Measurements from ENCODE around the gene IL1F10. TPM values are rescaled to one million over a fixed set of nuclear protein-coding genes. Genes with fewer than 3 reads are reported as not detected.

Gene IL1F10
- total and polyA plus RNA-seq, 2 of the 8 experiments (the other 6 are each of a cell fraction or from before 2014, with no cell fraction given), result not detected

DNA sequence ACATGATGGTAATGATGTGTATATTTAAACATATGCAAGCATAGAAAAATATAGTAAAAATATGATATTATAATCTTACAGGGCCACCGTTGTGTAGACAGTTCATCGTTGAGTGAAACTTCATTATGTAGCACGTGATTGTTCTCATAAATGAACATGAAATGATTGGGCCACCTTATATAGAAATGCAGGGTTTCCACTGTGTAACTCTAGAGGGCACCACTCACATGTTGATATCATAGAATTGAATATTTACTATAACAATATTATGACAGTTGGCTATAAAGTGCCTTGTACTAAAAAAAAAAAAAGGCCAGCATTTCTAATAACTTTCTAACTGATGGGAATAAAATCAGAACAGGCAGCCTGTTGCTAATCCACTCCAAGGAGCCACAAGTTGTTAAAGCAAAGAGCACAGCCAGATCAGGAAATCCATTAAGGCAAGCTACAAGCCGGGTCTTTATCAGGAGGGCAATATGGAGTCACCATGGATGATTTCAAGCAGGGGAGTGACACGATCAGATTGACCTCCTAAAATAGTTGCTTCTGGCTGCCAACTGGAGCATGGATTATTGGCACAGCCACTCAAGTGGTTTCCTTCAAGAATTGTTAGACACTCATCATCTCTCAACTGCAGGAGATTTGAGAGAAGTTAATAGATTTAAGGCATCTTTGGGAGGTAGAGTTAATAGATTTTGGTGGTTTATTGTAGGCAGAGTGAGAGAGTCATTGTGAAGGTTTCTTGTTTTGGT lies 16.7 kb downstream of the IL1F10 start:
- no peak for FAIRE-seq
- no peak overlapping the region for H2AFZ ChIP-seq (ENCODE audit: low read length)

More for the DNA sequence above, 16.7 kb downstream of the IL1F10 start:
- no peaks in the 10 kb centered on the region; a peak in 1 of 7 replicates for H3K27me3 ChIP-seq (replicated peaks in 1 of 4; ENCODE audit: control insufficient read depth in 3 of 4, extremely low read depth in 1 of 4, insufficient read depth in 3 of 4, low read length in 3 of 4)
- no peak overlapping the region for H3K23ac ChIP-seq (ENCODE audit: insufficient read length)
- H2AK5ac ChIP-seq (ENCODE audit: low read depth, low read length), result no peak overlapping the region
- H4K8ac ChIP-seq (ENCODE audit: extremely low read depth, insufficient read depth, low read length), result no peak overlapping the region
- H2BK20ac ChIP-seq (ENCODE audit: low read length), result no peak overlapping the region
- H3K4me1 ChIP-seq (replicated peaks in 1 of 4; ENCODE audit: control insufficient read depth in 3 of 4, insufficient read depth in 4 of 4, low read length in 3 of 4), result peaks cover 0 to 2% (median 0%) of the 10 kb centered on the region in 4 experiments; a peak in 1 of 7 replicates
- no peak overlapping the region for H4K5ac ChIP-seq (ENCODE audit: insufficient read length, low read depth, low read length)
- 80% methylated on average over 5 of the region's 5 CpGs; no CpG with 5 or more reads in 1 of the 2 experiments for WGBS, 2 experiments (ENCODE audit: extremely low coverage in 1 of 2, insufficient coverage in 1 of 2, insufficient read length in 1 of 2, insufficient replicate concordance in 2 of 2, low coverage in 1 of 2, low lambda C conversion rate in 2 of 2, missing lambda C conversion rate in 1 of 2)
- POLR2A ChIA-PET (ENCODE audit: partially characterized antibody), result no interaction called here
- no peak overlapping the region for H2BK12ac ChIP-seq (ENCODE audit: low read depth, low read length)
- CTCF ChIA-PET (ENCODE audit: partially characterized antibody), result interaction anchor here (0.7 to 11.0 kb wide), 8 partner anchors 8 to 291 kb away, joined by 3 to 159 read pairs (median 3); no protein-coding TSS in a partner anchor
- H3K79me1 ChIP-seq (ENCODE audit: low read depth, low read length), result no peaks in the 10 kb centered on the region
- no peaks in the 10 kb centered on the region for H3K9me3 ChIP-seq (ENCODE audit: insufficient read depth in 2 of 2, low read depth in 1 of 2, low read length in 1 of 2)
- H3K56ac ChIP-seq (replicated peaks; ENCODE audit: insufficient read length, low read depth, low read length), result no peak overlapping the region
- no peak overlapping the region for H3K9ac ChIP-seq (replicated peaks in 1 of 4; ENCODE audit: extremely low read depth in 1 of 4, low read depth in 3 of 4, low read length in 3 of 4)
- no peak for DNase-seq (ENCODE audit: low read depth in 1 of 2, low spot score in 2 of 2)
- H3K36me3 ChIP-seq (ENCODE audit: control insufficient read depth in 2 of 4, insufficient read depth in 4 of 4, low read length in 3 of 4), result no peaks in the 10 kb centered on the region
- no peak overlapping the region for H4K91ac ChIP-seq (replicated peaks; ENCODE audit: insufficient read length, low read length)
- no peak overlapping the region for H3K4ac ChIP-seq (replicated peaks; ENCODE audit: insufficient read length, low read depth, low read length)
- H3K27ac ChIP-seq (ENCODE audit: low read depth, low read length), result no peak overlapping the region
- no peak overlapping the region for H3K18ac ChIP-seq (ENCODE audit: extremely low read depth, low read length)
- H2BK5ac ChIP-seq (ENCODE audit: low read depth, low read length), result no peak overlapping the region
- H4K20me1 ChIP-seq (replicated peaks in 1 of 2; ENCODE audit: control insufficient read depth in 1 of 2, insufficient read depth in 2 of 2, low read length in 2 of 2), result no peaks in the 10 kb centered on the region
- no peak overlapping the region for H3K14ac ChIP-seq (ENCODE audit: insufficient read length)
- no peak overlapping the region for H3K4me2 ChIP-seq (ENCODE audit: insufficient read depth in 1 of 2, low read depth in 2 of 2, low read length in 2 of 2)
- TF ChIP-seq YY1 (IDR thresholded peaks at IDR 0.05; ENCODE audit: low read depth, low read length) (no peak), CTCF (IDR thresholded peaks at IDR 0.05; ENCODE audit: control extremely low read depth in 1 of 3, insufficient read depth in 1 of 3, low read depth in 1 of 3, low read length in 3 of 3) (peak in 1 of 3 experiments; percentile 27; a peak in 2 of 4 replicates)
- no peaks in the 10 kb centered on the region for H3K23me2 ChIP-seq (ENCODE audit: low read depth, low read length)
- H3K4me3 ChIP-seq (ENCODE audit: extremely low read depth in 1 of 4, insufficient read depth in 2 of 4, low read depth in 3 of 4, low read length in 4 of 4), result no peak overlapping the region
- no peak overlapping the region for H2BK15ac ChIP-seq (ENCODE audit: low read length)
- H3K79me2 ChIP-seq (ENCODE audit: control insufficient read depth in 1 of 2, insufficient read depth in 2 of 2, low read length in 2 of 2), result no peaks in the 10 kb centered on the region
- no peak overlapping the region for H2BK120ac ChIP-seq (replicated peaks; ENCODE audit: low read depth, low read length)
